ENCODE results near the gene ADAT3. TPM values are rescaled to one million over a fixed set of nuclear protein-coding genes. Genes with fewer than 3 reads are reported as not detected.

ADAT3 gene
- total RNA-seq, 1 donor from 2014 or later, result 5.7 TPM

DNA sequence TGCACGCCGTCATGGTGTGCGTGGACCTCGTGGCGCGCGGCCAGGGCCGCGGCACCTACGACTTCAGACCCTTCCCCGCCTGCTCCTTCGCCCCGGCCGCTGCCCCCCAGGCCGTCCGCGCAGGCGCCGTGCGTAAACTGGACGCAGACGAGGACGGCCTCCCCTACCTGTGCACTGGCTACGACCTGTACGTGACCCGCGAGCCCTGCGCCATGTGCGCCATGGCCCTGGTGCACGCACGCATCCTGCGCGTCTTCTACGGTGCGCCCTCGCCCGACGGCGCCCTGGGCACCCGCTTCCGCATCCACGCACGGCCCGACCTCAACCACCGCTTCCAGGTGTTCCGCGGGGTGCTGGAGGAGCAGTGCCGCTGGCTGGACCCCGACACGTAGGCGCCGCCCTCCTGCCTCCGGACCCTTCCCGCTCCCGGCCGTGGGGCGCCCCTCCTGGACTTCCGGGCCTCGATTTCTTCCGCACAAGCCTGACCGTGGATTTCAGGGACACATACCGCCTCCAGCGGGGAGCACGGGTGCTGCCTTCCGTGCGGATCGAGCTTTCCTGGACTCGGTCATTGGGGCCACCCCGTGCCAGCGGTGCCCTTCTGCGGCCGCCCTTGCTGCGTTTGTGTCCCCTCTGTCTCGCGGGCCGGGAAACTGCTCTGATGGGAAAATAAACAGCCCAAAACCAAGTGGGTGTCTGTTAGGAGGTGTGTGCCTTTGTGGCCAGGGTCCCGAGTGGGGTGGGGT lies 7.7 kb downstream of the ADAT3 start:
- TF ChIP-seq EZH2 (IDR thresholded peaks at IDR 0.05; ENCODE audit: insufficient read depth, low read length), result no peak
- TF ChIP-seq, protein P1, sequence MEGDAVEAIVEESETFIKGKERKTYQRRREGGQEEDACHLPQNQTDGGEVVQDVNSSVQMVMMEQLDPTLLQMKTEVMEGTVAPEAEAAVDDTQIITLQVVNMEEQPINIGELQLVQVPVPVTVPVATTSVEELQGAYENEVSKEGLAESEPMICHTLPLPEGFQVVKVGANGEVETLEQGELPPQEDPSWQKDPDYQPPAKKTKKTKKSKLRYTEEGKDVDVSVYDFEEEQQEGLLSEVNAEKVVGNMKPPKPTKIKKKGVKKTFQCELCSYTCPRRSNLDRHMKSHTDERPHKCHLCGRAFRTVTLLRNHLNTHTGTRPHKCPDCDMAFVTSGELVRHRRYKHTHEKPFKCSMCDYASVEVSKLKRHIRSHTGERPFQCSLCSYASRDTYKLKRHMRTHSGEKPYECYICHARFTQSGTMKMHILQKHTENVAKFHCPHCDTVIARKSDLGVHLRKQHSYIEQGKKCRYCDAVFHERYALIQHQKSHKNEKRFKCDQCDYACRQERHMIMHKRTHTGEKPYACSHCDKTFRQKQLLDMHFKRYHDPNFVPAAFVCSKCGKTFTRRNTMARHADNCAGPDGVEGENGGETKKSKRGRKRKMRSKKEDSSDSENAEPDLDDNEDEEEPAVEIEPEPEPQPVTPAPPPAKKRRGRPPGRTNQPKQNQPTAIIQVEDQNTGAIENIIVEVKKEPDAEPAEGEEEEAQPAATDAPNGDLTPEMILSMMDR (IDR thresholded peaks at IDR 0.05; ENCODE audit: insufficient read depth, low read depth, low read length), result no peak
- no peaks in the 10 kb centered on the region for H3K9me3 Mint-ChIP-seq (ENCODE audit: unreplicated experiment)
- H3K36me3 Mint-ChIP-seq (ENCODE audit: low read depth, unreplicated experiment), result peaks cover 2% of the 10 kb centered on the region
- no peak overlapping the region for H3K27ac ChIP-seq (ENCODE audit: low read depth, low read length)
- H2AFZ ChIP-seq (ENCODE audit: low read depth, low read length), result no peak overlapping the region
- H3K4me1 ChIP-seq (ENCODE audit: insufficient read depth, low read length), result peaks cover 5% of the 10 kb centered on the region
- H3K4me3 ChIP-seq (ENCODE audit: insufficient read depth, low read depth, low read length), result no peak overlapping the region
- no peak overlapping the region for H3K4me2 ChIP-seq (ENCODE audit: low read length)
- H3K27me3 ChIP-seq (ENCODE audit: insufficient read depth, low read length), result no peaks in the 10 kb centered on the region
- no peaks in the 10 kb centered on the region for H3K27me3 Mint-ChIP-seq (ENCODE audit: low read depth, unreplicated experiment)
- peaks cover 64% of the 10 kb centered on the region for H3K79me2 ChIP-seq (ENCODE audit: insufficient read depth, low read length)
- H3K4me3 Mint-ChIP-seq (ENCODE audit: unreplicated experiment), result no peak overlapping the region
- peaks cover 57% of the 10 kb centered on the region for H4K20me1 ChIP-seq (ENCODE audit: insufficient read depth, low read length)
- no peak overlapping the region for H3K27ac Mint-ChIP-seq (ENCODE audit: unreplicated experiment)
- H3K9ac ChIP-seq (ENCODE audit: low read length), result no peak overlapping the region
- H3K9me3 ChIP-seq (ENCODE audit: insufficient read depth, low read depth, low read length), result no peaks in the 10 kb centered on the region
- H3K36me3 ChIP-seq (ENCODE audit: insufficient read depth, low read length), result no peaks in the 10 kb centered on the region
- DNase-seq (ENCODE audit: low read depth), result no peak
- no peak for FAIRE-seq
- peaks cover 7% of the 10 kb centered on the region for H3K4me1 Mint-ChIP-seq (ENCODE audit: low read depth, unreplicated experiment)

DNA sequence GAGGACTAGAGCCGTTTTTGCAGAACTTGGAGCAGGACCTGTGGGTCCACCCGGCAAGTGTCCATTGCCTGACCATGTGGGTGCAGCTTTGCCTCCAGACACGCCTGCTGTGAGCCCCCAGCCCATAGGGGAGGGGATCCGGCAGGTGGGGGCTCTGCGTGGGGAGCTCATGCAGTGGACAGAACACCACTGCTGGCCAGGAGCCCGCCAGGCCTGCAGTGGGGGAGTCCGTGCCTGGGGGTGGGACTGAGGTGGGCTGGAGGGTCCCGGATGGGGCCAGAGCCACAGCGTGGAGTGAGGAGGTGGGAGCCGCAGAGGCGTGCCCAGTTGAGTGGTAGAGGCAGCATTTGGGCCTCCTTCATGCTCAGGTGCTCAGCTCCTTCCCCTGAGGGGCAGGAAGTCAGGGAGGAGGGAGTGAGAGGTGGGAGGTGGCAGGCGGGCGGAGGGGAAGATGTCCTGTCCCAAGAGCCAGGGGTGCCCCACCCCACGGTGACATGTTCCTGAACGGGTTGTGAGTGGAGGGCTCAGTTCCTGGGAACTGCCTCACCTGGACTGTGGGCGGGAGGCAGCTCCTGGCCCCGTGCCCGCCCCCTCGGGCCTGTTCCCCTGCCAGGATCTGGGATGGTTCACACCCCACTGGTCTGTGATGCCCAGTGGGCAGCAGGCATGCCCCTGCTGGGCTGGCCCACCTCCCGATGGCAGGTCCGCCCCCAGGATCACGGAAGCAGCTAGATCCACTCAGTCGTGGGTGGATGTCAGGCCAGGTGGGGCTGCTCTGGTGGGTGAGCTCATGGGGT lies 8.8 kb downstream of the ADAT3 start:
- Histone ChIP-seq H3K79me2 (ENCODE audit: insufficient read depth, low read length) (peaks cover 55% of the 10 kb centered on the region), H3K27ac (ENCODE audit: low read depth, low read length) (no peak overlapping the region), H2AFZ (ENCODE audit: low read depth, low read length) (no peak overlapping the region), H3K9ac (ENCODE audit: low read length) (no peak overlapping the region), H3K36me3 (ENCODE audit: insufficient read depth, low read length) (no peaks in the 10 kb centered on the region), H3K27me3 (ENCODE audit: insufficient read depth, low read length) (no peaks in the 10 kb centered on the region), H4K20me1 (ENCODE audit: insufficient read depth, low read length) (peaks cover 50% of the 10 kb centered on the region), H3K4me3 (ENCODE audit: insufficient read depth, low read depth, low read length) (no peak overlapping the region), H3K4me2 (ENCODE audit: low read length) (no peak overlapping the region), H3K4me1 (ENCODE audit: insufficient read depth, low read length) (peaks cover 5% of the 10 kb centered on the region), H3K9me3 (ENCODE audit: insufficient read depth, low read depth, low read length) (no peaks in the 10 kb centered on the region)
- DNase-seq (ENCODE audit: low read depth), result no peak
- Mint-ChIP-seq H3K4me1 (ENCODE audit: low read depth, unreplicated experiment) (peaks cover 7% of the 10 kb centered on the region), H3K9me3 (ENCODE audit: unreplicated experiment) (no peaks in the 10 kb centered on the region), H3K4me3 (ENCODE audit: unreplicated experiment) (no peak overlapping the region), H3K36me3 (ENCODE audit: low read depth, unreplicated experiment) (peaks cover 2% of the 10 kb centered on the region), H3K27me3 (ENCODE audit: low read depth, unreplicated experiment) (no peaks in the 10 kb centered on the region), H3K27ac (ENCODE audit: unreplicated experiment) (no peak overlapping the region)
- no peak for FAIRE-seq
- TF ChIP-seq, protein P1 (IDR thresholded peaks at IDR 0.05; ENCODE audit: insufficient read depth, low read depth, low read length), result no peak
- TF ChIP-seq EZH2 (IDR thresholded peaks at IDR 0.05; ENCODE audit: insufficient read depth, low read length), result no peak
